K562 (cell line): Measurements from ENCODE around the gene CARD14.

ENCODE experiments used
- CAMTA2 ChIP-seq: fragments of 250-450 bp; sonication (Bioruptor Pico); conservative IDR thresholded peaks from 2 replicates; pipeline ENCODE4 v1.5.1; 2022
- KLF16 ChIP-seq: IDR thresholded peaks from 2 replicates; pipeline ENCODE4 v1.6.1; 2016; ENCODE audit warnings: antibody characterized with exemption
- LEF1 ChIP-seq: fragments of 450-650 bp; IDR thresholded peaks from 2 replicates; pipeline ENCODE4 v1.6.1; 2016; ENCODE audit warnings: mild to moderate bottlenecking
- NCOA6 ChIP-seq: fragments of 450-650 bp; IDR thresholded peaks from 2 replicates; pipeline ENCODE4 v1.6.1; 2017; ENCODE audit warnings: mild to moderate bottlenecking
- NONO ChIP-seq, 2 experiments: fragments of 200-400 bp in 1 of 2; fragments of 450-650 bp in 1 of 2; formaldehyde crosslinking in 1 of 2; IDR thresholded peaks; 2 replicates each; pipeline ENCODE4 v1.6.1; 2017; ENCODE audit warnings: low read depth in 2 of 2, mild to moderate bottlenecking in 2 of 2, moderate library complexity in 2 of 2, low read length in 1 of 2
- OTX1 ChIP-seq: fragments of 450-650 bp; formaldehyde crosslinking; IDR thresholded peaks from 2 replicates; pipeline ENCODE4 v1.4.0; 2022; ENCODE audit warnings: mild to moderate bottlenecking
- PRPF4 ChIP-seq: fragments of 200-400 bp; formaldehyde crosslinking; IDR thresholded peaks from one replicate; pipeline ENCODE4 v1.6.1; 2017; ENCODE audit warnings: low read length, low read depth, mild to moderate bottlenecking; ENCODE audit not compliant: insufficient read depth, poor library complexity, severe bottlenecking
- RBM25 ChIP-seq: fragments of 200-400 bp; formaldehyde crosslinking; IDR thresholded peaks from 2 replicates; pipeline ENCODE4 v1.6.1; 2018; ENCODE audit warnings: low read length, low read depth, moderate library complexity; ENCODE audit not compliant: severe bottlenecking
- RHOXF2B ChIP-seq: fragments of 250-450 bp; sonication (Bioruptor Pico); conservative IDR thresholded peaks from 2 replicates; pipeline ENCODE4 v1.5.1; 2021

DNA sequence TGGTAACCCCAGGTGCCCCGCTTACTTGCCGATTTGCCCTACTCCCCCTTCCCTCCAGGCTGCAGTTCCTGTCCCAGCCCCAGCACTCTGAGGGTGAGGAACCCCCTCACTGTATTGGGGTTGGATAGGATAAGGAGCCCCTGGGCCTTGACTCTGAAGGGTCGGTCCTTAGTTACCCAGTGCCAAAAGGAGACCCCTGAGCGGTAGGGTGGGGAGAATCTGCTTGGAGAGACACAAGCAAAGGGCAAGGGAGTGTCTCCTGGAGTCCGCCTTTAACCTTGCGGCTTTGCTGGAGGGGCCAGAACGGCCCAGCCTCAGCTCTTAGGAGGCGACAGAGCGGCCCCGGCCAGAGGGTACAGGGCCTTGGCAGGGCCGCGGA is 13.0 kb downstream of the CARD14 start:
- TF ChIP-seq PRPF4 (no peak), RHOXF2B (CRISPR knock-in tag) (no peak), NCOA6 (no peak), KLF16 (no peak), NONO (IDR thresholded peaks at IDR 0.05; ENCODE audit: low read depth in 2 of 2, low read length in 1 of 2) (no peak), CAMTA2 (CRISPR knock-in tag) (no peak), LEF1 (no peak), RBM25 (no peak), OTX1 (CRISPR knock-in tag) (no peak)
